Adrenal gland (tissue), 5 donors: ENCODE results near the gene MAGOH.

Experiments
- POLR2A ChIP-seq, 2 donors: fragments of 450-650 bp; IDR thresholded peaks; one replicate each; pipeline ENCODE4 v1.6.1; 2017; ENCODE audit warnings: antibody characterized with exemption in 2 of 2, mild to moderate bottlenecking in 2 of 2, moderate library complexity in 1 of 2
- TF ChIP-seq, protein P1 (sequence below), 6 experiments: fragments of 450-650 bp in 4 of 6; fragments of 200-600 bp in 2 of 6; sonication (generic) in 1 of 6; IDR thresholded peaks; 1 replicate in 5 of 6; 2 replicates in 1 of 6; pipeline versions ENCODE4 v1.5.1 to v1.8.0; 2016 to 2021; ENCODE audit warnings: antibody characterized with exemption in 6 of 6, mild to moderate bottlenecking in 2 of 6, moderate library complexity in 1 of 6
- donor health status: DM: no; HTN: no; CAD: no.

DNA sequence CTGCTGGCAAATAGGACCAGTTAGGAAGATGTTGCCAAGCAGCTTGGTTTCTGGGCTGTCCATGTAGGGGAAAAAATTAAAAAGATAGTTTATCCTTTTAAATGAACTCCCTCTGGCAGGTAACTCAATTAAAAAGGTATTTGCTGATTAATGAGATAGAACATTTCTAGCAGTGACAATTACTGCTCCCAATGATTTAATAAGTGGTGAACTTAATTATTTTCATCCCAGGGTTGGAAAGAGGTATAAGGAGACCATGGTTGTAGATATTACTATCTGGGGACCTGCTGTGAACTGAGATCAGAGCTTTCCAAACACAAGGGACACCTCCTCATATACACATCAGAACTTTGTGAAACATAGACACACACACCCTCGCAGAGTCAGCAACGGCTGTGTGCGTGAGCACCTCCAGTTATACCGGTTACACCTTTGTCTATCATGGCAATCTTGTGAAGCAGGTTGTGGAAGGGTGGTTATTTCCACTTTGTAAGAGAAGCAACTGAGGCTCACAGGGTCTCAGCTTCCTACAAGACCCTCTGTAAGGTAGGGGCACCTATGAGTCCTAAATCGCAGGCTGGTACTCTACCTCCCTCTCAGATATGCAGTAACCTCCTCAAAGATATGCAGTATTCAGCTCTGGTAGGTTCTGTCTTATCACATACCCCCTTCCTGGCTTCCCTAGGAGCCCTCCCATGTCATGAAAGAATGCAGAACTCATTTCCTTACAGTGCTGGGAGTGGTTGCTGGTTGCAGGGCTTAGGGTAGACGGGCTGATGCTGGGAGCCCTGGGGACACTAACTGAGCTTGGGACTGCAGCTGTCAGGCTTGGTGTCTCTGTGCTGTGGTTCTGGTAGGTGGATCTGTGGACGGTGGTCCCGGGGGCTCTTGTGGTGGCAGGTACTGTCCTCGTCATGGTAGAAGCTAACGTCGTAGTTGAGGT, 18.5 kb upstream of the MAGOH start:
- no peak for TF ChIP-seq POLR2A (IDR thresholded peaks at IDR 0.05)
- TF ChIP-seq, protein P1, sequence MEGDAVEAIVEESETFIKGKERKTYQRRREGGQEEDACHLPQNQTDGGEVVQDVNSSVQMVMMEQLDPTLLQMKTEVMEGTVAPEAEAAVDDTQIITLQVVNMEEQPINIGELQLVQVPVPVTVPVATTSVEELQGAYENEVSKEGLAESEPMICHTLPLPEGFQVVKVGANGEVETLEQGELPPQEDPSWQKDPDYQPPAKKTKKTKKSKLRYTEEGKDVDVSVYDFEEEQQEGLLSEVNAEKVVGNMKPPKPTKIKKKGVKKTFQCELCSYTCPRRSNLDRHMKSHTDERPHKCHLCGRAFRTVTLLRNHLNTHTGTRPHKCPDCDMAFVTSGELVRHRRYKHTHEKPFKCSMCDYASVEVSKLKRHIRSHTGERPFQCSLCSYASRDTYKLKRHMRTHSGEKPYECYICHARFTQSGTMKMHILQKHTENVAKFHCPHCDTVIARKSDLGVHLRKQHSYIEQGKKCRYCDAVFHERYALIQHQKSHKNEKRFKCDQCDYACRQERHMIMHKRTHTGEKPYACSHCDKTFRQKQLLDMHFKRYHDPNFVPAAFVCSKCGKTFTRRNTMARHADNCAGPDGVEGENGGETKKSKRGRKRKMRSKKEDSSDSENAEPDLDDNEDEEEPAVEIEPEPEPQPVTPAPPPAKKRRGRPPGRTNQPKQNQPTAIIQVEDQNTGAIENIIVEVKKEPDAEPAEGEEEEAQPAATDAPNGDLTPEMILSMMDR (IDR thresholded peaks at IDR 0.05), result no peak
